ENCODE results near the gene KCNIP1. TPM values are rescaled to one million over a fixed set of nuclear protein-coding genes. Genes with fewer than 3 reads are reported as not detected.

Gene KCNIP1
- total RNA-seq, 1 donor from 2014 or later = 12.6 TPM

- no peaks in the 10 kb centered on the region for H3K9me3 Mint-ChIP-seq (ENCODE audit: unreplicated experiment)
- TF ChIP-seq, protein P1, sequence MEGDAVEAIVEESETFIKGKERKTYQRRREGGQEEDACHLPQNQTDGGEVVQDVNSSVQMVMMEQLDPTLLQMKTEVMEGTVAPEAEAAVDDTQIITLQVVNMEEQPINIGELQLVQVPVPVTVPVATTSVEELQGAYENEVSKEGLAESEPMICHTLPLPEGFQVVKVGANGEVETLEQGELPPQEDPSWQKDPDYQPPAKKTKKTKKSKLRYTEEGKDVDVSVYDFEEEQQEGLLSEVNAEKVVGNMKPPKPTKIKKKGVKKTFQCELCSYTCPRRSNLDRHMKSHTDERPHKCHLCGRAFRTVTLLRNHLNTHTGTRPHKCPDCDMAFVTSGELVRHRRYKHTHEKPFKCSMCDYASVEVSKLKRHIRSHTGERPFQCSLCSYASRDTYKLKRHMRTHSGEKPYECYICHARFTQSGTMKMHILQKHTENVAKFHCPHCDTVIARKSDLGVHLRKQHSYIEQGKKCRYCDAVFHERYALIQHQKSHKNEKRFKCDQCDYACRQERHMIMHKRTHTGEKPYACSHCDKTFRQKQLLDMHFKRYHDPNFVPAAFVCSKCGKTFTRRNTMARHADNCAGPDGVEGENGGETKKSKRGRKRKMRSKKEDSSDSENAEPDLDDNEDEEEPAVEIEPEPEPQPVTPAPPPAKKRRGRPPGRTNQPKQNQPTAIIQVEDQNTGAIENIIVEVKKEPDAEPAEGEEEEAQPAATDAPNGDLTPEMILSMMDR (IDR thresholded peaks at IDR 0.05) = no peak
- H3K27me3 Mint-ChIP-seq (ENCODE audit: unreplicated experiment) = no peaks in the 10 kb centered on the region
- no peak for DNase-seq (ENCODE audit: extremely low spot score, unreplicated experiment)
- H3K27ac Mint-ChIP-seq (ENCODE audit: unreplicated experiment) = no peak overlapping the region
- peaks cover 2% of the 10 kb centered on the region for H3K4me1 Mint-ChIP-seq (ENCODE audit: unreplicated experiment)
- H3K4me3 Mint-ChIP-seq (ENCODE audit: unreplicated experiment) = no peak overlapping the region
- no peaks in the 10 kb centered on the region for H3K36me3 Mint-ChIP-seq (ENCODE audit: unreplicated experiment)
These were observed 47.8 kb downstream of the KCNIP1 start for GRCh38 chr5:170551622-170552021.

DNA sequence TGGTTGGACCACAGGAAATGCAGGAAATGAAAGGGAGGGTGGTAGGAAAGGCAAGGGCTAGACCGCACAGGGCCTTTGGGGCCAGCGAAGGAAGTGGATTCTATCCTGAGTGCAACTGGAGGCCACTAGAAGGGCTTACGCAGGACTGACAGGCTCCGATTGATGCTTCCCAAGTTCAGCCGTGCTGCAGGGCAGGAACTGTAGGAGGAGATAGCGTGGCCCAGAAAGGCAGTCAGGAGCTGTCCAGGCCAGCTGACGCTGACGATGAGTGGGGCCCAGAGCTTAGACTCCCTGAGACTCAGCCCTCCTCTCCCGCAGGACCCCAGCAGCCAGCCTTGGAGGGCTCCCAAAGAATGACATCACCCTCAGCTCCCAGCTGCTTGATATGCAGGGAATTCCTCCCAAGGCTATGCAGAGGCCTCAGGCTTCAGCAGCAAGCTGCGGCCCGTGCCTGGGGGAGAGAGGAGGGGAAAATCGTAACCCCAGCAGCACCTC lies 48.8 kb downstream of the KCNIP1 start:
- no peak for DNase-seq (ENCODE audit: extremely low spot score, unreplicated experiment)
- TF ChIP-seq, protein P1 (IDR thresholded peaks at IDR 0.05) = no peak
- Mint-ChIP-seq H3K36me3 (ENCODE audit: unreplicated experiment) (no peaks in the 10 kb centered on the region), H3K4me3 (ENCODE audit: unreplicated experiment) (no peak overlapping the region), H3K27ac (ENCODE audit: unreplicated experiment) (no peak overlapping the region), H3K27me3 (ENCODE audit: unreplicated experiment) (no peaks in the 10 kb centered on the region), H3K9me3 (ENCODE audit: unreplicated experiment) (no peaks in the 10 kb centered on the region), H3K4me1 (ENCODE audit: unreplicated experiment) (peaks cover 7% of the 10 kb centered on the region)

- Mint-ChIP-seq H3K36me3 (ENCODE audit: unreplicated experiment) (no peaks in the 10 kb centered on the region), H3K27ac (ENCODE audit: unreplicated experiment) (no peak overlapping the region), H3K4me1 (ENCODE audit: unreplicated experiment) (peaks cover 7% of the 10 kb centered on the region), H3K4me3 (ENCODE audit: unreplicated experiment) (no peak overlapping the region), H3K9me3 (ENCODE audit: unreplicated experiment) (no peaks in the 10 kb centered on the region), H3K27me3 (ENCODE audit: unreplicated experiment) (no peaks in the 10 kb centered on the region)
- TF ChIP-seq, protein P1 (IDR thresholded peaks at IDR 0.05) = no peak
- no peak for DNase-seq (ENCODE audit: extremely low spot score, unreplicated experiment)
These were observed 49.4 kb downstream of the KCNIP1 start for GRCh38 chr5:170553218-170553617.

DNA sequence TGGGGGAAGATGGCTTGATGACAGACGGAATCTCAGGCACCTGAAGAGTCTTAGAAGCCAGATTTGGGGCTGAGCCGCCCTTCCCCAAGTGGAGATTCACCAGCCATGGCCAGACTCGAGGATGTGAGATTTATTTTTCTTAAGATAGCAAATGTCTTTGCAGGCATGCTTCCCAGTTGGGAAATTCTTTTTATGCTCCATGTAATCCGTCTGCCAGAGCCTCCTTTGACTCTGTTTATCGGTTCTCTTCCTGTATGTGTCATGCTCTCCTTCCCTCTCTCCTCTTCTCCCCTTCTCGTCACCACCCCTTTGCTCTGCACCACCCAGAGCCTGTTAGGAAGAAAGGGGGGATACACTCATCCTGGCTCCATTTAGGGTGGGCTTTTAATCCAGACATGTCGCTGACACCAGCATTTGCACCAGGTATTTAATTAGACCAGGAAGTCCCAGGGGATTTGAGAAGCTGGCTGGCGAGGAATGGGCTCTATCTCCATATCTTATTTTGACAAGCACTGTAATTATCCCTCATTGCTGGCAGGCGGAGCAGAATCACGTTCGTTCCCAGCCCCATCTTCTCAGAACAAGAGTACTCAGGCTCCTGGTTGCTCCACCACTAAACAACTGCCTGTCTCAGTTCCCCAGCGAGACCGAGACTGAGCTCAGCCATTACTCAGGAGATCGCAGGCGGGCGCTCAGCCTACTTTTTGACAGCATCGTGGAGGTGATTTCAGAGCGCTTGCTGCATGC lies 50.9 kb downstream of the KCNIP1 start:
- no peak overlapping the region for H3K27ac Mint-ChIP-seq (ENCODE audit: unreplicated experiment)

DNA sequence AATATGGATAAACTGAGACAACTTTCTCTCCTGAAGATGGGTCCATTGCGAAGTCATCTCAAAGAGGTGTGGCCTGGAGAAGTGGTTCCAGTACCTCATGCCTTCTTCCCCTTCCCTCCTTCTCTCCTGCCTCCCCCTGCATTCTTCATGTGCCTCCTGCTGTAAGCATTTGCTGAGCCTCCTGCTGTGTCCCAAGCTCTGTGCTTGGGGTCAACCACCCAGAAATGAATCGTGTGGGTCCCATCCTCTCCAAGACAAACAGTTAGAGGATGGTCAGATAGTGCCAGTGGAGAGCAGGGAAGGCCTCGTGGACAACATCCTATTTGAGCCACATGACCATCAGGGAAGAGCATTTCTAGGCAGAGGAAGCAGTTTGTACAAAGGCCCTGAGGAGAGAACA lies 53.5 kb downstream of the KCNIP1 start:
- Mint-ChIP-seq H3K4me3 (ENCODE audit: unreplicated experiment) (no peak overlapping the region), H3K9me3 (ENCODE audit: unreplicated experiment) (no peaks in the 10 kb centered on the region), H3K27ac (ENCODE audit: unreplicated experiment) (no peak overlapping the region), H3K4me1 (ENCODE audit: unreplicated experiment) (peaks cover 10% of the 10 kb centered on the region), H3K27me3 (ENCODE audit: unreplicated experiment) (no peaks in the 10 kb centered on the region), H3K36me3 (ENCODE audit: unreplicated experiment) (no peaks in the 10 kb centered on the region)
- TF ChIP-seq, protein P1 (IDR thresholded peaks at IDR 0.05) = no peak
- DNase-seq (ENCODE audit: extremely low spot score, unreplicated experiment) = no peak

More for the DNA sequence above, 50.9 kb downstream of the KCNIP1 start:
- peaks cover 7% of the 10 kb centered on the region for H3K4me1 Mint-ChIP-seq (ENCODE audit: unreplicated experiment)
- H3K9me3 Mint-ChIP-seq (ENCODE audit: unreplicated experiment) = no peaks in the 10 kb centered on the region
- TF ChIP-seq, protein P1 (IDR thresholded peaks at IDR 0.05) = no peak
- H3K27me3 Mint-ChIP-seq (ENCODE audit: unreplicated experiment) = no peaks in the 10 kb centered on the region
- H3K36me3 Mint-ChIP-seq (ENCODE audit: unreplicated experiment) = no peaks in the 10 kb centered on the region
- no peak overlapping the region for H3K4me3 Mint-ChIP-seq (ENCODE audit: unreplicated experiment)
- no peak for DNase-seq (ENCODE audit: extremely low spot score, unreplicated experiment)

All from osteocyte (in vitro differentiated cells).